Measurements from ENCODE around the gene PDGFB. TPM values are rescaled to one million over a fixed set of nuclear protein-coding genes. Genes with fewer than 3 reads are reported as not detected.

Gene PDGFB
- 10 to 100 TPM; 21.9 to 22.0 TPM for total RNA-seq

GRCh38 chr22:39244496-39245129 is at the start of gene PDGFB:
TSS of gene PDGFB (minus strand) at chr22:39244982. CDS start at chr22:39243963, 1,019 bp downstream.
- no peaks in the 10 kb centered on the region for H3K36me3 ChIP-seq
- H3K4me1 ChIP-seq, result peaks cover 0 to 68% of the 10 kb centered on the region in 2 donors
- peak within 1 kb of the TSS; percentile 77 to 87 for H3K27ac ChIP-seq
- H3K9me3 ChIP-seq, result no peaks in the 10 kb centered on the region
- peak within 1 kb of the TSS; percentile 56 to 61 for H3K4me3 ChIP-seq
- no peak for TF ChIP-seq CTCF (IDR thresholded peaks at IDR 0.05)
- H3K27me3 ChIP-seq, result no peaks in the 10 kb centered on the region
- DNase-seq (ENCODE audit: low spot score), result no peak

DNA sequence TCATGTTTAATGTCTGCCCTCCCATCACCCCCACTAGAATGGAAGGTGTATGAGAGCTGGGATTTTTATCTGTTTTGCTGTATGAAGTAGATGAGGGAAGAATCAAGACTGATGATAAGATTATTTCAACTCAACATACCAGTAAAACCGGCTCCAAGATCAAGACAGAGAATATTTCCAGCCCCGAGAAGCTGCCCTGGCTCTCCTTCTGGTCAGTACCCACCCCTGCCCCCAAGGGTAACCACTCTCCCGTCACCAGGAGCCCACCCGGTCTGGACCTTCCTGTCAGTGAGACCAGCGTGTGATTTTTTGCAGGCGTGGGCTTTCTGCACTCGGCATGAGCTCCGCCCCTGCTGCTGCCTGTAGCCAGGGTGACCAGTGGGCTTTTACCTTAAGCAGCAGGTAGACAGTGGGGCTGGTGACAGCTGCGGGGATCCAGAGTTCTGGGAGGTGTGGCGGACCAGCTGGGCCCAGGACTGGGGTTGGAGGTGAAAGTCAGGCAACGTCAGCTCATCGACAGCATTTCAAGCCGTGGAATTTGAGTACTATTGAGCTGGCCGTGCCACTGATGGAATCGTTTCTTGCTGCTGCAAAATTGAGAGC is 49.1 kb upstream of the PDGFB start:
- Histone ChIP-seq H3K36me3 (no peaks in the 10 kb centered on the region), H3K4me3 (no peak overlapping the region), H3K4me1 (peaks cover 0 to 59% of the 10 kb centered on the region in 2 donors), H3K9me3 (no peaks in the 10 kb centered on the region), H3K27me3 (no peaks in the 10 kb centered on the region), H3K27ac (no peak overlapping the region)
- TF ChIP-seq CTCF (IDR thresholded peaks at IDR 0.05), result no peak
- no peak for DNase-seq (ENCODE audit: low spot score)

GRCh38 chr22:39292561-39293074 is 47.8 kb upstream of the PDGFB start:
- peak; percentile 96 for DNase-seq (ENCODE audit: low spot score)
- Histone ChIP-seq H3K27me3 (no peaks in the 10 kb centered on the region), H3K4me3 (no peak overlapping the region), H3K27ac (peak overlapping the region; percentile 63 to 82), H3K36me3 (no peaks in the 10 kb centered on the region), H3K4me1 (peaks cover 0 to 46% of the 10 kb centered on the region in 2 donors), H3K9me3 (no peaks in the 10 kb centered on the region)
- no peak for TF ChIP-seq CTCF (IDR thresholded peaks at IDR 0.05)

DNA sequence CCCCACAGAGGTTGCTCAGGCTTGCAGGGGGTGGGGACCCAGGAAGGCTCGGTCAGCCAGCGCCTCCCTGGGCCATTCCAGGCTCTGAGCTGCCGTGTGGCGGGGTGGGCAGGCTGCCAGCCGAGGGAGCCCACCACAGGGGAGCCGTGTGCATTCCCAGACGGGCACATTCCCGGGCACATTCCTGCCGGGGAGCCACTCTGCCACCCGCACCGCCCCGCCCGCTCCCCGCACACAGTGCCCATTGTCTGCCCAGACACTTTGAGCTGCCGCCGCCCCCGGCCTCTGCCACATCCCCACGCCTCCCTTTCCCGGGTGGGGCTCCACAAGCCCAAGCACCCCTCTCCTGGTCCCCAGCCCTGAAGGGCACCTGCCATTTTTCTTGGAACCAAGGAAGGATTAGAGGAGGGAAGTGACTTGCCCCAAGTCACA is 47.3 kb upstream of the PDGFB start:
- peaks cover 0 to 40% of the 10 kb centered on the region in 2 donors for H3K4me1 ChIP-seq
- no peak overlapping the region for H3K4me3 ChIP-seq
- no peaks in the 10 kb centered on the region for H3K9me3 ChIP-seq
- no peak for TF ChIP-seq CTCF (IDR thresholded peaks at IDR 0.05)
- DNase-seq (ENCODE audit: low spot score), result no peak
- H3K27ac ChIP-seq, result peak overlapping the region; percentile 63 to 82
- H3K36me3 ChIP-seq, result no peaks in the 10 kb centered on the region
- H3K27me3 ChIP-seq, result no peaks in the 10 kb centered on the region

GRCh38 chr22:39291523-39291922 is 46.7 kb upstream of the PDGFB start:
- Histone ChIP-seq H3K27ac (peak overlapping the region; percentile 63 to 82), H3K27me3 (no peaks in the 10 kb centered on the region), H3K9me3 (no peaks in the 10 kb centered on the region), H3K36me3 (no peaks in the 10 kb centered on the region), H3K4me1 (peaks cover 0 to 35% of the 10 kb centered on the region in 2 donors), H3K4me3 (no peak overlapping the region)
- no peak for DNase-seq (ENCODE audit: low spot score)
- no peak for TF ChIP-seq CTCF (IDR thresholded peaks at IDR 0.05)

All from right atrium auricular region (tissue), 2 donors.